ENCODE data around the gene PDGFD. TPM values are rescaled to one million over a fixed set of nuclear protein-coding genes. Genes with fewer than 3 reads are reported as not detected.

Gene PDGFD
- total and polyA plus RNA-seq, 2 donors (not counting 3 experiments of a cell fraction or from before 2014, with no cell fraction given): 6.3 to 13.1 TPM

DNA sequence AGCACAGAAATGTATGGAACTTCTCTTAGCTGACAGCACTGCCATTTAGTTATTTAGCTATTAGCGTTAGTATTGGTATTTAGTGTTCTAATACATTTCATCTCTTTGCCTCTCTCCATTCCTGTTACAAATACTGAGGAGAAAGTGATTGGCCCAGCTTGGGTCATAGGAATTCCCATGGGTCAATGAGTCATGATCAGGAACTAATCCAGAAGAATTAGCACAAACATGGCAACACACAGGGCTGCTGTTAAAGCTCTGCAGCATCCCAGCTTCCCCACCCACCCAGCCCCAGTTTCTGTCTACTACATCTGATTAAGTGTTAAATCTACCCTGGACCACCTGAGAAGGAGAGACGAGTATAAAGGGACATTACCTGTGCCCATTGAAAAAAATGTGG, 36.1 kb downstream of the PDGFD start:
- FAIRE-seq (no peak), DNase-seq (ENCODE audit: low read depth, low spot score) (no peak)
- H3K27ac ChIP-seq (ENCODE audit: insufficient read depth, low read depth, low read length): no peak overlapping the region
- no TSS peak for BruUV-seq (replicated peaks)
- no peak overlapping the region for H3K4me3 ChIP-seq (replicated peaks in 1 of 3; ENCODE audit: insufficient read depth in 1 of 3, low read depth in 1 of 3, low read length in 3 of 3)
- intact Hi-C loops (cut with micrococcal nuclease): no loop called here
- dilution Hi-C loops (cut with MboI; ENCODE audit: extremely low pct_ligation_motif_present, low sequenced_read_pairs): no loop called here
- TF ChIP-seq POLR2AphosphoS5 (IDR thresholded peaks at IDR 0.05; ENCODE audit: insufficient read depth, low read depth, low read length) (no peak), POLR2A (IDR thresholded peaks at IDR 0.05; ENCODE audit: low read depth, low read length) (no peak), FOS (IDR thresholded peaks at IDR 0.05; ENCODE audit: borderline replicate concordance, insufficient read depth, low read length) (no peak), JUN (IDR thresholded peaks at IDR 0.05; ENCODE audit: borderline replicate concordance, insufficient read depth, insufficient read length, low read depth) (no peak), MYC (IDR thresholded peaks at IDR 0.05; ENCODE audit: low read depth, low read length) (no peak)
- TF ChIP-seq, protein P1, sequence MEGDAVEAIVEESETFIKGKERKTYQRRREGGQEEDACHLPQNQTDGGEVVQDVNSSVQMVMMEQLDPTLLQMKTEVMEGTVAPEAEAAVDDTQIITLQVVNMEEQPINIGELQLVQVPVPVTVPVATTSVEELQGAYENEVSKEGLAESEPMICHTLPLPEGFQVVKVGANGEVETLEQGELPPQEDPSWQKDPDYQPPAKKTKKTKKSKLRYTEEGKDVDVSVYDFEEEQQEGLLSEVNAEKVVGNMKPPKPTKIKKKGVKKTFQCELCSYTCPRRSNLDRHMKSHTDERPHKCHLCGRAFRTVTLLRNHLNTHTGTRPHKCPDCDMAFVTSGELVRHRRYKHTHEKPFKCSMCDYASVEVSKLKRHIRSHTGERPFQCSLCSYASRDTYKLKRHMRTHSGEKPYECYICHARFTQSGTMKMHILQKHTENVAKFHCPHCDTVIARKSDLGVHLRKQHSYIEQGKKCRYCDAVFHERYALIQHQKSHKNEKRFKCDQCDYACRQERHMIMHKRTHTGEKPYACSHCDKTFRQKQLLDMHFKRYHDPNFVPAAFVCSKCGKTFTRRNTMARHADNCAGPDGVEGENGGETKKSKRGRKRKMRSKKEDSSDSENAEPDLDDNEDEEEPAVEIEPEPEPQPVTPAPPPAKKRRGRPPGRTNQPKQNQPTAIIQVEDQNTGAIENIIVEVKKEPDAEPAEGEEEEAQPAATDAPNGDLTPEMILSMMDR (IDR thresholded peaks at IDR 0.05; ENCODE audit: extremely low read depth in 1 of 2, insufficient read depth in 1 of 2, low read depth in 1 of 2, low read length in 2 of 2): no peak
- TF ChIP-seq, protein P2, sequence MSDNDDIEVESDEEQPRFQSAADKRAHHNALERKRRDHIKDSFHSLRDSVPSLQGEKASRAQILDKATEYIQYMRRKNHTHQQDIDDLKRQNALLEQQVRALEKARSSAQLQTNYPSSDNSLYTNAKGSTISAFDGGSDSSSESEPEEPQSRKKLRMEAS (IDR thresholded peaks at IDR 0.05; ENCODE audit: insufficient read depth, insufficient read length): no peak
- ChIA-PET POLR2A (no interaction called here), CTCF (no interaction called here)
- H3K9me3 ChIP-seq (replicated peaks; ENCODE audit: control insufficient read depth, insufficient read depth, low read length): no peaks in the 10 kb centered on the region
- H3K36me3 ChIP-seq (ENCODE audit: control insufficient read depth in 2 of 2, extremely low read depth in 1 of 2, insufficient read depth in 2 of 2, low read length in 2 of 2): no peaks in the 10 kb centered on the region
- no peak overlapping the region for H2AFZ ChIP-seq (ENCODE audit: low read depth, low read length)
- no peaks in the 10 kb centered on the region for H3K27me3 ChIP-seq (ENCODE audit: control insufficient read depth in 2 of 2, insufficient read depth in 2 of 2, low read length in 2 of 2)
- no peaks in the 10 kb centered on the region for H4K20me1 ChIP-seq (replicated peaks; ENCODE audit: control insufficient read depth, extremely low read depth, insufficient read depth, low read length)
- no peaks in the 10 kb centered on the region for H3K4me1 ChIP-seq (ENCODE audit: control insufficient read depth, extremely low read depth, insufficient read depth, low read length)
- no peaks in the 10 kb centered on the region for H3K79me2 ChIP-seq (ENCODE audit: control insufficient read depth, insufficient read depth, low read length)
- H3K4me2 ChIP-seq (ENCODE audit: insufficient read depth, low read length): no peak overlapping the region
- H3K9me1 ChIP-seq (replicated peaks; ENCODE audit: control insufficient read depth, extremely low read depth, insufficient read depth, low read length): no peaks in the 10 kb centered on the region
- no peak overlapping the region for H3K9ac ChIP-seq (replicated peaks; ENCODE audit: extremely low read depth, insufficient read depth, low read length)

All from endothelial cell of umbilical vein (primary cell).